NCI-H748 (cell line): ENCODE measurements around the gene ATP2B3.

Experiments
- DNase-seq: peaks from one replicate; lab custom pipeline; 2025; ENCODE audit not compliant: unreplicated experiment; lab: John Stamatoyannopoulos, UW

ATP2B3 gene

DNA sequence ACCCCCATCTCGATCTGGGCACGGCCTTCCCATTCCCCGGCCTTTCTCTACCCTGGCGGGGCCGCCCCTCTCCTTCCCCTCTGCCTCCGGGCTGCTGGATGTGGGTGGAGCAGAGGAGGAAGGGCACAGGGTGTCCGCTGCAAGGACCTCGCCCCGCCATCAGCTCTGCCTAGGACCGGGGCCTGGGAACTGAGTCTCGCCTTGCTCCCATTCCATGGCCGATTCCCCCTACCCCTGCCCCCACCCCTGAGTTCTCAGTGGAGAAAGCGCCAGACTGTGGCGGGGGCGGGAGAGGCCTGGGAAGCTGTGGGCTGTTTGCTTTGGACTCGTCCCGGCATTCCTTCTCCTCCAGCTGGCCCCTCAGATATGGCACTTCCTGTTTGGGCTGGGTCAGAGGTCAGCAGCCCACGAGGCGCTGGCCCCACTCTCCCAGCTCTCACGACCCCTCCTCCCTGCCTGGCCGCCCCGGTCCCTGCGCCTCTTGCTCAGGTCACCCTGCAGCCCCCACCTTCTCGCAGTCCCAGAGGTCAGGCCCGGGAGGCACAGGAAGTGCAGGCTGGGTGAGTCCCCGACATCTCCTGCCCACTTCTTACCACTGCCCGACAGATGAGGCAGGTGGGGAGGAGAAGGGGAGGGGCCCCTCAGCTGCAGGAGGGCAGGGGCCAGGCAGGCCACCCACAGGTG, 29.1 kb upstream of the ATP2B3 start:
- DNase-seq, result no peak

- DNase-seq, result no peak
Observed at GRCh38 chrX:153490217-153490930, 27.1 kb upstream of the ATP2B3 start.

- no peak for DNase-seq
Observed at GRCh38 chrX:153491351-153491914, 26.0 kb upstream of the ATP2B3 start.

DNA sequence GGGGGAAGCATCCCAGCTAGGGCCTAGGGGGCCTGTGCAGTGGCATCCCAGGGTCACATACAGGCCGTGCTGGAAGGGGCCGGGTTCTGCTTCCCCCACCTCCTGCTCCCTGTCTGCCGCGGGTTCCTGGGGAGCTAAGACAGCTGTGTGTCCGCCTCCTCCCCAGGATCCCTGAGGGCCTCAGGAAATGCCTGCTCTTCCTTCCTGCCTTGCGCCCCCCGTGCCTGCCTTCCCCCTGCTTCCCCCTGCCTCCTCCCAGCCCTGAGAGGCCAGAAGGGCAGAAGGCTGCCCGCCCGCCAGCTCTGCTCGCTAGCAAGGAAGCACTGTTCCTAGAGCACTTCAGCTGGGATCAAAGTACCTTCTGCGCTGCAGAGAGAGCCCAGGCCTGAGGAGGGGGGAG, 25.5 kb upstream of the ATP2B3 start:
- DNase-seq, result no peak

- no peak for DNase-seq
Observed at GRCh38 chrX:153492543-153492942, 24.9 kb upstream of the ATP2B3 start.

DNA sequence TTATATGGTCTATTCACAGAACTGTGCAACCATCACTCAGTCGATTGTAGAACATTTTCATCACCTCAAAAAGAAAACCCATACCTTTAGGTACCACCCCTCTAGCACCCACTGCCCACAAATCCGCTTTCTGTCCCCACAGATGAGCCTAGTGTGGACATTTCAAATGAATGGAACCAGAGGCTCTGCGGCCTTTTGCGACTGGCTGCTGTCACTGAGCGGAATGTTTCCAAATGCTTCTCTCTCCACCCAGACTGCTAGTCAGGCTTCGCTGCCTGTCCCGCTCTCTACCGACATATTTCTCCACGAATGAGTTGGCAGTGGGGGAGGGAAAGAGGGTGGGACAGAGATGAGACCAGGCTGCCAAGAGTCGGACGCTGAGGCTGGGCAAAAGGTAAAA, 24.4 kb upstream of the ATP2B3 start:
- no peak for DNase-seq

DNA sequence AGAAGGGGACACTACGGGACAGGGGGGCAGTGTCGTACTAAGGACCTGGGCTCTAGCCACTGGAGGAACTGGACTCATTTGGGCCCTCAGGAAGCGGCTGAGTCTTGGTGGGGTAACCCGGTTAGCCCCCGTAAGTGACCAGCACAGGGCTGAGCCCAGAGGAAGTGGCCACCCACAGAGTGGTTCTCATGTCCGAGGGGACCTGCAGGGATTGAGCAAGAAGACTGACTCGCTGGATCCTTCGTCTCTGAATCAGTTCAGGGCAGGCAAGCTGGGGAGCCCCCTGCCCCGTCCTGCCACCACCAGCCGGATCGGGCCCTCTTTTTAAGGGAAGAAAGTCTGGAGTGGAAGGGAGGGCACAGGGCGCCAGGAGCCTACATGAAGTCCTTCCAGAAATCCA, 23.4 kb upstream of the ATP2B3 start:
- no peak for DNase-seq

- no peak for DNase-seq
Observed at GRCh38 chrX:153494541-153495361, 22.7 kb upstream of the ATP2B3 start, which contains the start of gene BGN. BGN (plus strand) TSS chrX:153494980; CDS start chrX:153504632, 9,652 bp downstream.

- no peak for DNase-seq
Observed at GRCh38 chrX:153495362-153495751, 22.1 kb upstream of the ATP2B3 start.

- no peak for DNase-seq
Observed at GRCh38 chrX:153495903-153496589, 21.4 kb upstream of the ATP2B3 start.

DNA sequence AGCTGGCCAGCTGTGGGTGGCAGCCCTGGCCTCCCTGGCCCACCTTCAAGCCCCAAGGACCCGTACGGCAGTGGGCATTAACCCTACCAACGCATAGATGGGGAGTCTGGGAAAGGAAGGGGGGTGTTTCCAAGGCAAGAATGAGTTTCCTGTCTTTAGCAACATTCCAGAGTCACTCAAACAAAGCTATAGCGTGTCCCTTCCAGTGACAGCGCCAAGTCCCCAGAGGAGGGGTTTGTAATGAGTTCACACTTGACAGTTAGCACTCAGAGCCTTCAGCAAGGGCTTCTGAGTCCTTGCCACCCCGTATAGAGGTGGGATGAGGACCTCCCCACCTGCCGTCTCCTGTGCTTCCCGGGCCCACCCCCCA, 20.9 kb upstream of the ATP2B3 start:
- DNase-seq, result no peak

DNA sequence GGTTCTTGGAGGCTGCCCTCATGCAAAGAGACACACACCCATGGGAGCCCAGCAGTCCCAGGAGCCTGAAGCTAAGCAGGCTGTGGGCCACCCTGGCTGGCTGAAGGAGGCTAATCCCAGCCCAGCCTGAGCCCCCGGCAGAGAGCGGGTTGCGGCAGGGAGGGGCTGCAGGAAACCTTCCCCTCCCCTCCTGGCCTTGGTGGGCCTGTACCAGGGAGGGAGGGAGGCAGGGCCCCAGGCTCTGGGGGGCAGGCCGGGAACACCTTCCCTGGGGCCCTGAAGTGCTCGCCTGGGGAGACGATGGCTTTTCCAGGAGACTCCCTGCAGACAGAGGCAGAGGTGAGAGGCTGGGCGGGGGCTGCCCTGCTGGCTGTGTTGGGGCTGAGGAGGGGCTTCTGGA, 19.0 kb upstream of the ATP2B3 start:
- no peak for DNase-seq

- DNase-seq, result no peak
Observed at GRCh38 chrX:153499341-153499740, 18.1 kb upstream of the ATP2B3 start.

DNA sequence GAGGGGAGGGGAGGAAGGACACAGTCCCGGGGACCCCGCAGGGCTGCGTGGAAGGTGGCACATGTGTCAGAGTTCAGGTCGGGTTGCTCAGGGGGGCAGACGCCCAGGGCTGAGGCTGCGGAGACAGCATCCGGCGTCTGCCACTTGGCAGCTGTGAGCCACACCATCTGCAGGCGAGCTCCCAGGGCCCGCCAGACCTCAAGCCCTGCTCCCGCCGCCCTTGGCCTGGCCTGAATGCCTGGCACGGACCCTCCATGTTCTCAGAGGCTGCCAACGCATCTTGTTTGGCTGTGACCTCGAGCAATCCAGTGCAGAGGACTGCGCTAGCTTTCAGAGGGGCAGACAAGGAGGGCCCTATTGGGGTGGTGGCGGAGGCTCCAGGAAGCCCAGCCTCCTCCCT, 17.6 kb upstream of the ATP2B3 start:
- no peak for DNase-seq

GRCh38 chrX:153500676-153501280, 16.7 kb upstream of the ATP2B3 start:
- no peak for DNase-seq

- no peak for DNase-seq
Observed at GRCh38 chrX:153501530-153501929, 15.9 kb upstream of the ATP2B3 start.

DNA sequence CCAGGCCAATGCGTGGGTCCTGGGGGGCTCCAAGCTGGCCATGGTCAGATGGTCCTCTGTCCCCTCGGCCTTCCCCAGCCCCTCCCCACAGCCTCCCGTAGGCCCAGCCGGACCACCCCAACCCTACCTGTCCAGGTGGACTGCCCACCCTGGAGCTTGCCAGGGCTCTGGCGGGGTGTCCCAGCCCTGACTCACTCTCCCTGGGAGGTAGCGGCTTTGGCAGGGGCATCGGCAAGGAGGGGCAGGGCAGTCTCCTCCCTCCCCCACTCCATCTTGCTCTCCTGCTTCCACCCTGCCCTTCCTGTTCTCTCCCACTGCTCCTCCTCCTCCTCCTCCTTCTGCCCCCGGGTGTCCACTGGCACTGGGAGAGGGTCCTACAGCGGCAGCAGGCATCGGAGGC, 15.3 kb upstream of the ATP2B3 start:
- no peak for DNase-seq

DNA sequence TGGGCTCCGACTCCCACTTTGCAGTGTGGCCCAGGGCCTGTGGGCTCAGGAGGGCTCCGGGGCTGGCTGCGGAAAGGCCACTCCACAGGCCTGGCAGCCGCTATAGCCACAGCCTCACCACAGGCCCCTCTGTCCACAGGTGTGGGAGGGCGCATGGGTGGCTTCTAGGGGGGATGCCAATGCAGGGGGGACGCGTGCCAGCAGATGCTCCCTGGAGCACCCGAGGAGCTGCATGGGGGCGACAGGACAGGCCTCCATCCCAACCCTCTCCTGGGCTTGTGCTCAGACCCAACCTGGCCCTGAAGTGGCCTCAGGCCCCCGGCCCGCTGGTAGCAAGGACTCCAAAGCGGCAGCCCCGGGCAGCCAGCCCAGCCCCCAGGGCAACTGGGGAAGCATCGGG, 14.6 kb upstream of the ATP2B3 start:
- DNase-seq, result no peak

- peak; percentile 11 for DNase-seq
Observed at GRCh38 chrX:153504445-153505016, 12.9 kb upstream of the ATP2B3 start.

- DNase-seq, result no peak
Observed at GRCh38 chrX:153505361-153505760, 12.1 kb upstream of the ATP2B3 start.
